Measurements from ENCODE around the gene DBF4B. TPM values are rescaled to one million over a fixed set of nuclear protein-coding genes. Genes with fewer than 3 reads are reported as not detected.
A peak's percentile ranks its signal among the peaks of the same experiment; 100 is the strongest.

Gene DBF4B, protein sequence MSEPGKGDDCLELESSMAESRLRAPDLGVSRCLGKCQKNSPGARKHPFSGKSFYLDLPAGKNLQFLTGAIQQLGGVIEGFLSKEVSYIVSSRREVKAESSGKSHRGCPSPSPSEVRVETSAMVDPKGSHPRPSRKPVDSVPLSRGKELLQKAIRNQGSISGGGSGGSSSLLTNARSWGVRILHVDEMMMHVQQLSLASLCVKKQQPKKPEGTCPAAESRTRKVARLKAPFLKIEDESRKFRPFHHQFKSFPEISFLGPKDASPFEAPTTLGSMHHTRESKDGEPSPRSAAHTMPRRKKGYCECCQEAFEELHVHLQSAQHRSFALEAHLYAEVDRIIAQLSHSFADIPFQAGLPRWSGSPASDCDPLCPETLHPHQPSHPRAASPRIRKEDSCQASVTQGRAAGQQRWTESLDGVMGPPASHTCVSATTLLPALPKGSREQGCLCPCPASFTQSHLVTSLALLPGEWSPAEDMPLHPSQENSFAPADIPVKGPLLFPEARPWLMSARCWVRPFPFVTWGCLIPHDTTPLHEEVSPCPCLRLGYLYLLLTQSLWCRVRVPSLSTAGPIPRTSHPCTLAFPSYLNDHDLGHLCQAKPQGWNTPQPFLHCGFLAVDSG
- polyA plus RNA-seq (2013, experiment 1 of 2): 12.8 TPM
- polyA plus RNA-seq (2013, experiment 2 of 2): 12.9 TPM

DNA sequence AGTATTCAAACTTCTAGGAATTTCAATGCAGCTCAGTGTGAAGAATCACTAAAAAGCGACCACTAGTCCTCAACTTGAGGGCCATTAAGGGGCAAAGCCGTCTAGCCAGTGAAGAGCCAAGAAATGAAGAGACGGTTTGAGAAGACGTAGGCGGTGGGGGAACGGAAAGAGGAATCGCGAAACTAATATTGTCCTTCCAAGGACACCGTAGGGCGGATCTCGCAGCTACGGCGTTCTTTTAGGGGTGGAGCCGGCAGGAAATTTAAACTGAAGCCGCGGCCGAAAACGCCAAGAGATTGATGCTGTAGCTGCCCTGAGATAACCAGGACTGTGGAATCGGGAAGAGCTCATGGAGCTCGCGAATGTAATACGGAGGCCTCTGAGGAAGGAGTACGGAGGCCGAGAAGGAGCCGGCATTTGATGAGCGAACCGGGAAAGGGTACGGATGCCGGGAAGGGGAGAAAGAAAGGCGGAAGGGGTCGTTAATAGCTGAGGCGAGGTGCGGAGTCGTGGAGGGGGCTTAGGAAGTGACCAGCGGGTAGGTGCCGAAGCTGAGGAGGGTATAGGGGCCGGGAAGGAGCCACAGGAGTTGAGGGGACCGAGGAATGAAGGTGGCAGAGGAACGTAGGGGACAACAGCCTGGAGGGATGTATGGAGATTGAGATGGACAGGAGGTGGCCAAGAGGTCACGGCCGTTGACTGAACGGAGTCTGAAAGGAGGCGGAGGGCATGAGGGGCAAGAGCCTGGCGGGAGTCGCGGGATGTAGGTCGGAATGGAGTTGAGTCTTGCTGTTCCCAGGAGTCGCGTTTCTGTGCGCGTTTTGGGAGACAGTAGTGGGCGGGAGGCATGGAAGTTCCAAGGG is at the start of gene DBF4B:
DBF4B (plus strand) TSS at position 265 of the 863 bp plus-strand sequence; CDS start at position 421, 156 bp downstream.
- WGBS (ENCODE audit: extremely low coverage, insufficient coverage, low lambda C conversion rate): no CpG with 5 or more reads among the region's 52 CpGs
- Histone ChIP-seq H3K27ac (ENCODE audit: low read depth, low read length) (peak within 1 kb of the TSS; percentile 47), H4K8ac (ENCODE audit: low read depth, low read length) (no peak within 1 kb of the TSS), H4K5ac (ENCODE audit: low read length) (peak within 1 kb of the TSS; percentile 10), H2BK120ac (ENCODE audit: low read depth, low read length) (no peak within 1 kb of the TSS), H3K79me2 (ENCODE audit: control insufficient read depth, insufficient read depth, low read length) (peaks cover 5% of the 10 kb centered on the region), H3K56ac (ENCODE audit: low read length) (peak within 1 kb of the TSS; percentile 98), H2AK5ac (ENCODE audit: low read length) (no peak within 1 kb of the TSS), H3K4ac (ENCODE audit: low read depth, low read length) (peak within 1 kb of the TSS; percentile 18), H3K18ac (ENCODE audit: low read length) (peak within 1 kb of the TSS; percentile 2), H3K4me1 (ENCODE audit: control insufficient read depth, low read depth, low read length) (peaks cover 2% of the 10 kb centered on the region), H3K9ac (ENCODE audit: low read length) (peak within 1 kb of the TSS; percentile 88), H2BK15ac (replicated peaks; ENCODE audit: low read depth) (no peak within 1 kb of the TSS), H3K4me3 (ENCODE audit: low read length) (peak within 1 kb of the TSS; percentile 81), H3K4me2 (ENCODE audit: low read length) (peak within 1 kb of the TSS; percentile 56), H3K79me1 (ENCODE audit: low read length) (peaks cover 6% of the 10 kb centered on the region), H2BK5ac (ENCODE audit: low read length) (peak within 1 kb of the TSS; percentile 11), H3K36me3 (ENCODE audit: control insufficient read depth, insufficient read depth, low read length) (no peaks in the 10 kb centered on the region), H3K23ac (ENCODE audit: low read length) (no peak within 1 kb of the TSS), H3K27me3 (ENCODE audit: insufficient read depth, low read length, poor library complexity) (no peaks in the 10 kb centered on the region)
- DNase-seq: peak; percentile 96

DNA sequence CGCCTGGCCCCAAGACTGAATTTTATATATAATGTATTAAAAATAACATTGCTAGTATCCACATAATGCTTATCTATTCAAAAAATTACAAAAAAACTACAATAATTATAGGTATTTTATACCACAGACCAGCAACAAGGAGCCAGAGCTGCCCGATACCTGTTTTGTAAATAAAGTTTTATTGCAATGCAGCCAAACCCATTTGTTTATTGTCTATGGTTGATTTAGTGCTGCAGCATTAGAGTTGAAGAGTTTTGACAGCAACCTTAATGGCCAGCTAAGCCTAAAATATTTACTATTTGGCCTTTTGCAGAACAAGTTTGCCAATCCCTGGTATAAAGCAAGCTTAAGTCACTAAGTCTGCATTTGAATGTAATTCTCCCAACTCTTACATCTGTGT is 46.6 kb upstream of the DBF4B start:
- H3K9ac ChIP-seq (ENCODE audit: low read length): no peak overlapping the region
- DNase-seq: no peak
- no peak overlapping the region for H4K5ac ChIP-seq (ENCODE audit: low read length)

DNA sequence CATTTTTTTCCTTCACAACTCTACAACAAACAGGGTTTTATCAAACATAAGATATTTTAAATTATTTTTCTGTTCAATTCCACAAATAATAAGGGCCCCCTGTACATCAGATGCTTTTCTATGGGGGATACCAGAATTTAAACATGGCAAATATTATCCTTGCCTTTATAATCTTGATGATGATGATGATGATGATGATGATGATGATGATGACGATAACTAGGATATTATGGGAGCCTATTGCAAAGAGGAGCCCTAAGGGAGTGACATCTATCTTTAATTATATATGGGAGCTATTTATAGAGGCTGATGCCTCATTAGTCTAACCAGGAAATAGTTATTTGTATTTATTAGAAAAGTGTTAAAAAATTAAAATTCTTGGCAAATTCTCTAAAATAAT is 45.4 kb upstream of the DBF4B start:
- no peaks in the 10 kb centered on the region for H3K27me3 ChIP-seq (ENCODE audit: insufficient read depth, low read length, poor library complexity)
- H3K79me1 ChIP-seq (ENCODE audit: low read length): no peaks in the 10 kb centered on the region
- no peak overlapping the region for H4K8ac ChIP-seq (ENCODE audit: low read depth, low read length)
- H2AK5ac ChIP-seq (ENCODE audit: low read length): no peak overlapping the region
- H2BK5ac ChIP-seq (ENCODE audit: low read length): no peak overlapping the region
- no peak overlapping the region for H3K4ac ChIP-seq (ENCODE audit: low read depth, low read length)
- no CpG with 5 or more reads among the region's 1 CpG for WGBS (ENCODE audit: extremely low coverage, insufficient coverage, low lambda C conversion rate)
- no peak for DNase-seq
- H3K23ac ChIP-seq (ENCODE audit: low read length): no peak overlapping the region
- H2BK15ac ChIP-seq (replicated peaks; ENCODE audit: low read depth): no peak overlapping the region
- H3K4me2 ChIP-seq (ENCODE audit: low read length): no peak overlapping the region
- H3K36me3 ChIP-seq (ENCODE audit: control insufficient read depth, insufficient read depth, low read length): no peaks in the 10 kb centered on the region
- no peak overlapping the region for H3K27ac ChIP-seq (ENCODE audit: low read depth, low read length)
- no peaks in the 10 kb centered on the region for H3K79me2 ChIP-seq (ENCODE audit: control insufficient read depth, insufficient read depth, low read length)
- no peak overlapping the region for H3K4me3 ChIP-seq (ENCODE audit: low read length)
- H4K5ac ChIP-seq (ENCODE audit: low read length): no peak overlapping the region
- H3K9ac ChIP-seq (ENCODE audit: low read length): no peak overlapping the region
- H3K18ac ChIP-seq (ENCODE audit: low read length): no peak overlapping the region
- no peaks in the 10 kb centered on the region for H3K4me1 ChIP-seq (ENCODE audit: control insufficient read depth, low read depth, low read length)
- H2BK120ac ChIP-seq (ENCODE audit: low read depth, low read length): no peak overlapping the region
- no peak overlapping the region for H3K56ac ChIP-seq (ENCODE audit: low read length)

More for the DNA sequence above, 46.6 kb upstream of the DBF4B start:
- Histone ChIP-seq H4K8ac (ENCODE audit: low read depth, low read length) (no peak overlapping the region), H3K4me1 (ENCODE audit: control insufficient read depth, low read depth, low read length) (no peaks in the 10 kb centered on the region), H3K27ac (ENCODE audit: low read depth, low read length) (no peak overlapping the region), H2AK5ac (ENCODE audit: low read length) (no peak overlapping the region), H3K36me3 (ENCODE audit: control insufficient read depth, insufficient read depth, low read length) (no peaks in the 10 kb centered on the region), H3K56ac (ENCODE audit: low read length) (no peak overlapping the region), H3K23ac (ENCODE audit: low read length) (no peak overlapping the region), H3K79me1 (ENCODE audit: low read length) (no peaks in the 10 kb centered on the region), H3K18ac (ENCODE audit: low read length) (no peak overlapping the region), H2BK15ac (replicated peaks; ENCODE audit: low read depth) (no peak overlapping the region), H3K79me2 (ENCODE audit: control insufficient read depth, insufficient read depth, low read length) (no peaks in the 10 kb centered on the region), H3K4ac (ENCODE audit: low read depth, low read length) (no peak overlapping the region), H3K4me3 (ENCODE audit: low read length) (no peak overlapping the region), H3K4me2 (ENCODE audit: low read length) (no peak overlapping the region), H2BK120ac (ENCODE audit: low read depth, low read length) (no peak overlapping the region), H3K27me3 (ENCODE audit: insufficient read depth, low read length, poor library complexity) (peaks cover 1% of the 10 kb centered on the region), H2BK5ac (ENCODE audit: low read length) (no peak overlapping the region)
- no CpG with 5 or more reads among the region's 2 CpGs for WGBS (ENCODE audit: extremely low coverage, insufficient coverage, low lambda C conversion rate)

DNA sequence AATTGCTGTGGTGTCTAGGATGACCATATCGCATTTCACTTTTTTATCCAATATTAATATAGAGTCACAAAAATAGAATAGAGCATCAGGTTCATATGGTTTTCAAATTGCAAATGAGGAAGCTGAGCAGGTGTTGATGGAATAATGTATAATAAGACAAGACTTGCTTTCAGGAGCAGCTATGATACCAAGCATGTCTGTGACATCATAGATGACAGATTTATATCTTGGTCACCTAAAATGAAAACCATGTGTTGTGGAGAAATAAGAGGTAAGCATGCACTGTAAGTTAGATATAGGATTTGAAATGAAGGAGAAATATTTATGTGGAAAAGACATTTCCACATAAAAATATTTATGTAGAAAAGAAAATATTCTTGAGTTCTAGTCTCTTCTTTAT is 43.6 kb upstream of the DBF4B start:
- no peak overlapping the region for H3K27ac ChIP-seq (ENCODE audit: low read depth, low read length)
- H3K9ac ChIP-seq (ENCODE audit: low read length): no peak overlapping the region
- no peak overlapping the region for H2BK15ac ChIP-seq (replicated peaks; ENCODE audit: low read depth)
- H3K4me2 ChIP-seq (ENCODE audit: low read length): no peak overlapping the region
- no peak overlapping the region for H2BK5ac ChIP-seq (ENCODE audit: low read length)
- no peaks in the 10 kb centered on the region for H3K27me3 ChIP-seq (ENCODE audit: insufficient read depth, low read length, poor library complexity)
- no peak overlapping the region for H3K4me3 ChIP-seq (ENCODE audit: low read length)
- no peaks in the 10 kb centered on the region for H3K79me2 ChIP-seq (ENCODE audit: control insufficient read depth, insufficient read depth, low read length)
- no peak overlapping the region for H3K23ac ChIP-seq (ENCODE audit: low read length)
- H3K36me3 ChIP-seq (ENCODE audit: control insufficient read depth, insufficient read depth, low read length): no peaks in the 10 kb centered on the region
- no peak overlapping the region for H3K18ac ChIP-seq (ENCODE audit: low read length)
- DNase-seq: no peak
- no peak overlapping the region for H2AK5ac ChIP-seq (ENCODE audit: low read length)
- H3K4ac ChIP-seq (ENCODE audit: low read depth, low read length): no peak overlapping the region
- H3K56ac ChIP-seq (ENCODE audit: low read length): no peak overlapping the region
- no peak overlapping the region for H4K5ac ChIP-seq (ENCODE audit: low read length)
- no peak overlapping the region for H2BK120ac ChIP-seq (ENCODE audit: low read depth, low read length)
- whole genome bisulfite sequencing (ENCODE audit: extremely low coverage, insufficient coverage, low lambda C conversion rate): no CpG with 5 or more reads among the region's 1 CpG
- H4K8ac ChIP-seq (ENCODE audit: low read depth, low read length): no peak overlapping the region
- H3K4me1 ChIP-seq (ENCODE audit: control insufficient read depth, low read depth, low read length): no peaks in the 10 kb centered on the region
- H3K79me1 ChIP-seq (ENCODE audit: low read length): no peaks in the 10 kb centered on the region

DNA sequence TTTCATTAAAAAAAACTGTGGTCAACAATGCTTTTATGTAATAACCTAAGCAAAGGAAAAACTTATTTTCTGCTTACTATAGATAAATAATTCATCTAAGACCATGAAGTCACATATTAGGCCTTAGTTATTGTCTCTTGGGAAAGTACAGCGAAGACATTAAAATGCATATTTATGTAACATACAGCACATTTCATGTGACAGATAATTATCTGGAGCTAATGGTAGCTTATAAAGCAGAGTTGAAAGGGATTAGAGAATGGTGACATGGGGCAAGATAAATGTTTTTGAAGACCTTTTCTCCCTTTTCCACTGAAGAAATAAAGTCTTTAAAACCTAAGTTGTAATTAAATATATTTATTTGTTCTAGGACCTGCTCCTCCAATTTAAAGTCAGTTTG is 42.5 kb upstream of the DBF4B start:
- Histone ChIP-seq H3K23ac (ENCODE audit: low read length) (no peak overlapping the region), H3K4me3 (ENCODE audit: low read length) (no peak overlapping the region), H4K5ac (ENCODE audit: low read length) (no peak overlapping the region), H3K4me2 (ENCODE audit: low read length) (no peak overlapping the region), H2BK5ac (ENCODE audit: low read length) (no peak overlapping the region), H2BK120ac (ENCODE audit: low read depth, low read length) (no peak overlapping the region), H2AK5ac (ENCODE audit: low read length) (no peak overlapping the region), H3K79me2 (ENCODE audit: control insufficient read depth, insufficient read depth, low read length) (no peaks in the 10 kb centered on the region), H3K27ac (ENCODE audit: low read depth, low read length) (no peak overlapping the region), H3K18ac (ENCODE audit: low read length) (no peak overlapping the region), H3K27me3 (ENCODE audit: insufficient read depth, low read length, poor library complexity) (no peaks in the 10 kb centered on the region), H3K9ac (ENCODE audit: low read length) (no peak overlapping the region), H3K4me1 (ENCODE audit: control insufficient read depth, low read depth, low read length) (no peaks in the 10 kb centered on the region), H3K56ac (ENCODE audit: low read length) (no peak overlapping the region), H4K8ac (ENCODE audit: low read depth, low read length) (no peak overlapping the region), H2BK15ac (replicated peaks; ENCODE audit: low read depth) (no peak overlapping the region), H3K4ac (ENCODE audit: low read depth, low read length) (no peak overlapping the region), H3K79me1 (ENCODE audit: low read length) (no peaks in the 10 kb centered on the region), H3K36me3 (ENCODE audit: control insufficient read depth, insufficient read depth, low read length) (no peaks in the 10 kb centered on the region)
- DNase-seq: no peak
- WGBS (ENCODE audit: extremely low coverage, insufficient coverage, low lambda C conversion rate): no CpG with 5 or more reads among the region's 1 CpG

All from mesendoderm (in vitro differentiated cells).